22Rv1 (cell line): Measurements from ENCODE around the gene GCGR.

Source experiments
- ZFX ChIP-seq: fragments of 450-650 bp; IDR thresholded peaks from 2 replicates; pipeline ENCODE4 v1.6.1; 2017; ENCODE audit warnings: antibody characterized with exemption, borderline replicate concordance
- TF ChIP-seq, protein P1 (sequence below): fragments of 450-650 bp; IDR thresholded peaks from 2 replicates; pipeline ENCODE4 v1.5.1; 2017; ENCODE audit warnings: mild to moderate bottlenecking

DNA sequence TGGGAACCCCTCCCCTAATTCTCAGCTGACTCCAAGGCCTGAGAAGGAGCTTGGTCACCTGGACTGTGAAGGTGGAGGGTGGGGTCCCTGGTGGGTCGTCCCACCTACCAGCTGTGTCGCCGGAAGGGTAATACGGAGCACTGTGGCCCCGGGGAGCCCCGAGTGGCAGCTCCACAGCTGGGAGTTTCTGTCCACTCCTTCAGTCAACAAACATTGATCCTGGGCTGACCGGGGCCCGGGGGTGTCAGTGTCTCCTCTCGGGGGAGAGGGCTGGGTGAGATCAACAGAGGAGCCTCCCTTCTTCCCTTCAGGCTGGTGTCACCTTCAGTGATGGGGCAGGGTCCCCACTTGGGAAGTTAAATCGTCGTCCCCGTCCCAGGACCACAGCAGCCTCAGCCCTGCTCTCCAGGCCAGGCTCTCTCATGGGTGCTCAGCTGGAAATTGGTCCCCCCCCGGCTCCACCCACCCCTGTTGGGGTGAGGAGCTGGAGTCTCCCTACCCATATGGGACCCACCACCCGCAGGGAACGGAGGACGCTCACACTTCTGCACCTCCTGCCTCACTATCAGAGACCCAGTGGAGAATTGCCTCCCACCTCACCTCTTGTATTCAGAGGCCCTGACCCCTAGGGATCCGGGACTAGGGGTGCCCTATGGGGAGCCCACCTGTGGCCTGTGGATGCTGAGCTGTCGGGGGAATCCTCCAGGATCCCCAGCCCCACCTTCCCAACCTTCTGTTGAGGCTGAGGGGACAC, 1.9 kb downstream of the GCGR start:
- TF ChIP-seq, protein P1, sequence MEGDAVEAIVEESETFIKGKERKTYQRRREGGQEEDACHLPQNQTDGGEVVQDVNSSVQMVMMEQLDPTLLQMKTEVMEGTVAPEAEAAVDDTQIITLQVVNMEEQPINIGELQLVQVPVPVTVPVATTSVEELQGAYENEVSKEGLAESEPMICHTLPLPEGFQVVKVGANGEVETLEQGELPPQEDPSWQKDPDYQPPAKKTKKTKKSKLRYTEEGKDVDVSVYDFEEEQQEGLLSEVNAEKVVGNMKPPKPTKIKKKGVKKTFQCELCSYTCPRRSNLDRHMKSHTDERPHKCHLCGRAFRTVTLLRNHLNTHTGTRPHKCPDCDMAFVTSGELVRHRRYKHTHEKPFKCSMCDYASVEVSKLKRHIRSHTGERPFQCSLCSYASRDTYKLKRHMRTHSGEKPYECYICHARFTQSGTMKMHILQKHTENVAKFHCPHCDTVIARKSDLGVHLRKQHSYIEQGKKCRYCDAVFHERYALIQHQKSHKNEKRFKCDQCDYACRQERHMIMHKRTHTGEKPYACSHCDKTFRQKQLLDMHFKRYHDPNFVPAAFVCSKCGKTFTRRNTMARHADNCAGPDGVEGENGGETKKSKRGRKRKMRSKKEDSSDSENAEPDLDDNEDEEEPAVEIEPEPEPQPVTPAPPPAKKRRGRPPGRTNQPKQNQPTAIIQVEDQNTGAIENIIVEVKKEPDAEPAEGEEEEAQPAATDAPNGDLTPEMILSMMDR: no peak
- no peak for TF ChIP-seq ZFX
